Brain pericyte (primary cell): ENCODE measurements around the gene NKD2.
"Not testable (repeated sequence)": the region's sequence is repeated elsewhere in the genome, so short reads cannot be mapped to it uniquely, and the experiment has no call there.

Experiments used
- DNase-seq: peaks from one replicate; pipeline ENCODE4 v3.0.0-alpha.2; 2012; ENCODE audit warnings: low read depth, low spot score

The NKD2 gene

DNA sequence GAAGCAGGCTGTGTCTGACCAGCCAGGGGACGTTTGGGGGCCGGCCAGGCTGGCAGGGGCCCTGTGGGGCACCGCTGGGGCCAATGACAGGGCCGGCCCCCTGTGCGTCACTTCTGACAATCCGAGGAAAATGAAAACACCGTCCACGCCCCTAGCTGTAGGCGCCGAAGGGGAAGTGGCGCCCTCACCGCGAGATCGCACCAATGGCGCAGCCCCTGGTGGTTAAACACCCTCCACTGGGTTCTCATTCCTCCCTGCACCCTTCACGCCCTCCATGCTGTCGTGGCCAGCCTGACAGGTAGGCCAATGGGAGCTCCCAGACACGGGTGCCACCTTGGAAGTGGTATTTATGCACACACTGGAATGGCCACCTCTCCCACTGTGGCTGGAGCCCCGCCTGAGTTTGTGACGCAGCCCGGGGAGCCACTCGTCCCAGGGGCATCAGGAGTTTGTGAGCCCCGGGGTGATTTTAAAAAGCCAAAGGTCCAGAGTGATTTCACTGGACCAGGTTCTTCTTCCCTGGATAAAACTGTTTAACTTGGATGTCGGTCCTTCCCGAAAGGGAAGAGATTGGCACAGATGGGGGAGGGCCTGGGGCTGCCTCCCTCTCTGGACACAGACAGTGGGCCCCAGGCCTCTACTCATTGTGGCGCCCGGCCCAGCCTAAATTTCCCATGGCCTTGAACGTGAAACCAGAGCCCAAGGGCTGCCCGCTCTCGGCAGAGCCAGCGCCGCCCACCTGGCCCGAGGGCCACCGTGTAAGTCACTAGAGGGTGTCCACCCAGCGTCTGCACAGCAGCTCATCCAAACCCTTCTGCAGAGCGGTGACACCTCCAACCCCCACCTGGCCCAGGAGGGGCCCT, 49.7 kb downstream of the NKD2 start:
- no peak for DNase-seq

GRCh38 chr5:1058988-1059883, 50.6 kb downstream of the NKD2 start:
- DNase-seq: no peak

- no peak for DNase-seq
Observed at GRCh38 chr5:1059884-1060263, 51.3 kb downstream of the NKD2 start.

DNA sequence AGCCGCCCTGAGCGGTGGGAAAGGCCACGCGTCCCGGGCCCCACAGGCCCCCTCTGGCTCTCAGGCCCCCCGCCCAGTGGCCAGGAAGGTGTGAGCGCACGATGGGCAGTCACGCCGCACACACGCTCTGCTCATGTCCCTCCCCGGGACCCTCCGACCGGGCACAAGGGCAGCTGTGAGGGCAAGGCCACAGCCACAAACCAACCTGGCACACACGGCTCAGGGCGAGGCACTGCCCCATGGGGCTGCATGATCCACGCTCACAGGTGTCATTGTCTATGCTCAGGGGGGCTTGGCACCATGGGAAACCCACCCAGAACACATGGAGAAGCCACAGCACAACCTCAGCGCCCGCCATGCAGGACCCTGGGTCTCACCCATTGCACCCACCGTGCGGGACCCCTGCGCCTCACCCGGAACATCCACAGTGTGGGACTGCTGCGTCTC, 52.0 kb downstream of the NKD2 start:
- no peak for DNase-seq

- not testable (repeated sequence) for DNase-seq
Observed at GRCh38 chr5:1061292-1061691, 52.7 kb downstream of the NKD2 start.

DNA sequence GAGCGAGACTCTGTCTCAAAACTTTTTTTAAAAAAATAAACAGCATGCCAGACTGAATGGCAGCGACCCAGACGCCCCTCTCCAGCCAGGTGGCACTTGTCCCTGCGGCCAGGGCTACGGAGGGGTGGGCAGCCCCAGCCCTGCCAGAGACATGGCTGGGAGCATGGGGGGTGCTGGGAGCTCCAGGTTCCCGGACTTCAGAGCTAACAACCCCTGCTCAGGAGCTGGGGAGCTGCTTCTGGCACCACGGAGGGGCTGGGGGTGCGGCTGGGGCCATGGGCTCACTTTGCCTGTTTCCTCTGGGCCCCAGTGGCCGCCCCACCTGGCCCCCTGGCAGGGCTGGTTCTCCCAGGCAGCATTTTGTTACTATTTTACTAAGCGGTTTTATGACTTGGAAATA, 53.3 kb downstream of the NKD2 start:
- no peak for DNase-seq

DNA sequence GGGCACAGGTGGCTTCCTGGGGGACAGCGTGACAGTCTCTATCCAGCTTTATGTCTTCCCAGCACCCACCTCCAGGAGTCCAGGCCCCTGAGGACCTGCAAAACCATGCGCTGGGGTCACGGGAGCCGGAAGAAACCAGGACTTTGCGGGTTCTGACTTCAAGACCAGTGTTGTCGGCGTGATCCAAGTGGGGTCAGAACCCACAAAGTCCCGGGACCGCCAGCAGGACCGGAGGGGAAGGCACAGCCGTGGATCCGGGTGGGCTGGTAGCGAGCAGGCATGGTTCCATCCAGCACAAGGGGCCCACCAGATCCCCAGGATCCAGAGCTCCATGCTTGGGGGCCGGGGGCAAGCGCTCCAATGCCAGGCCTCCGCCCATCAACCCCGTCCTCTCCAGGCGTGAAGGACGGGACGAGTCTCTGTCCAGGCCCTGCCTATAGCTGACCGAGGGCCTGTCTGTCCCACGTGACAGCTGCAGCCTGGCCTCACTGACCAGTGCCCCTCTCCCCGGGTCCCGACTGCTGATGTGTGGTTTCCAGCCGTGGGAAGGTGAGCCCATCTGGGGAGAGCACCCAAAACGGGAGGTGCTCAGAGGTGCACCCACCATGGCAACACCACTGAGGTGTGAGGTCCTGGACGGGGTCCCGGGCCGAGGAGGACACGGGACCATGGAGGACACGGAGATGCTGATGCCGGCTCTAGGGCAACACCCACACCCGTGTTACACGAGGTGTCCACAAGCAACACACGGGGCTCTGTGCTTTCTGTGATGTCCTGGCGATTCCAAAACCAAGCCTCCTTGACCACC, 54.4 kb downstream of the NKD2 start:
- no peak for DNase-seq

- DNase-seq: no peak
Observed at GRCh38 chr5:1063661-1064382, 55.2 kb downstream of the NKD2 start.

- DNase-seq: no peak
Observed at GRCh38 chr5:1064383-1065142, 56.0 kb downstream of the NKD2 start.

GRCh38 chr5:1065143-1065750, 56.6 kb downstream of the NKD2 start:
- no peak for DNase-seq

DNA sequence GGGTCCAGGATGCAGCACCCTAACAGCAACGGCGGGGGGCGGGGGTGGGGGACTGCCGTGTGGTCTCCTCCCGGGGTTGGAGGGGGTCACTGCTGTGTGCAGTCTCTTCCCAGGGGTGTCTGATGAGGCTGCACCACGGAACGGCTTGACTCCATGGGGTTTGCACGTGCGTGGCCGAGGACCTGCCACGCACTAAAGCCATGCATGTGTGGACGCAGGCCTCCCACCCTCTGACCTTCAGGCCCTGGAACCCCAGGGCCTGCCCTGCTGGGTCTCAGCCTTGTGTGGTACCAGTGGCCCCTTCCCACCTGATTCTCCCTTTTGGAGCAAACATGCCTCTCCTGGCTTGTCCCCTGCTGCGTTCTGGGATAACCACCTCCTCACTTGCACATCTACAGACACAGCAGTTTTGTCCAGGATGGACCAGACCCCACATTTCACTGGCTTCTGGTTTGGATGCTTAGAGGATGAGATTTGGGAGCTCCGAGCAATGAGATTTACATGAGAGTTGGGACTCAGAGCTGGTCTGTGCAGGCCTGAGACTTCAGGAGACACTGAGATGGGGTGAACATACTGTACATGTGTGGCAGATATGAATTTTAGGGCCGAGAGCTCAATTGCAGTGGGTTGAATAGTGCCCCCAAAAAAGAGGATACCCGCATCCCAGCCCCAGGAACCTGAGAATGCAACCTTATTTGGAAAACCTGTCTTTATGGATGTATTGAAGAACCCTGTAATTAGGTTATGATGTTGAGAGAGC, 57.5 kb downstream of the NKD2 start:
- no peak for DNase-seq

- no peak for DNase-seq
Observed at GRCh38 chr5:1066676-1067075, 58.1 kb downstream of the NKD2 start.

- DNase-seq: no peak
Observed at GRCh38 chr5:1067141-1068121, 58.8 kb downstream of the NKD2 start.

DNA sequence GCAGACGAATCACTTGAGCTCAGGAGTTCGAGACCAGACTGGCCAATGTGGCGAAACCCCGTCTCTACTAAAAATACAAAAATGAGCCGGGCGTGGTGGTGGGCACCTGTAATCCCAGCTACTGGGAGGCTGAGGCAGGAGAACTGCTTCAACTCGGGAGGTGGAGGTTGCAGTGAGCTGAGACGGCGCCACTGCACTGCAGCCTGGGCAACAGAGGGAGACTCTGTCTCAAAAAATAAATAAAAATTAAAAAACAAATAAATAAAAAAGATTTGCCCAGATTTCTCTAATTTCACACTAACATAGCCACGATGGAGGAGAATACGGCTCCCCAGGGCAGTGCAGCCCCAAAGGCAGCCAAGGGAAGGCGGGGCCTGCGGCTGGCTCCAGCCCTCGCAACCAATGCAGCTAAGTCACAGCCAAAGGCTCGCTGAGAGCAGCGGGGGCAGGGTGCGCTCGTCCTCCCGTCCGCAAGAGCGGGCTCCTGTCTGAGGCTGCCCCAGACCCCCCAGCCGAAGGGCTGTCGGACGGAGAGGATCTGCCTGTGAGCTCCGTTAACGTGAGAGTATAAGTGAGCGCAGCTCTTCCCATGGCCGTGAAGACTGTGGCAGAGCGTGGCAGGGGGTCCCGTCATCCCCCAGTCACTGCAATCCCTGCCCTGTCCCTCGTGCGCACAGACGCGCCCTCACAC, 59.7 kb downstream of the NKD2 start:
- DNase-seq: no peak

DNA sequence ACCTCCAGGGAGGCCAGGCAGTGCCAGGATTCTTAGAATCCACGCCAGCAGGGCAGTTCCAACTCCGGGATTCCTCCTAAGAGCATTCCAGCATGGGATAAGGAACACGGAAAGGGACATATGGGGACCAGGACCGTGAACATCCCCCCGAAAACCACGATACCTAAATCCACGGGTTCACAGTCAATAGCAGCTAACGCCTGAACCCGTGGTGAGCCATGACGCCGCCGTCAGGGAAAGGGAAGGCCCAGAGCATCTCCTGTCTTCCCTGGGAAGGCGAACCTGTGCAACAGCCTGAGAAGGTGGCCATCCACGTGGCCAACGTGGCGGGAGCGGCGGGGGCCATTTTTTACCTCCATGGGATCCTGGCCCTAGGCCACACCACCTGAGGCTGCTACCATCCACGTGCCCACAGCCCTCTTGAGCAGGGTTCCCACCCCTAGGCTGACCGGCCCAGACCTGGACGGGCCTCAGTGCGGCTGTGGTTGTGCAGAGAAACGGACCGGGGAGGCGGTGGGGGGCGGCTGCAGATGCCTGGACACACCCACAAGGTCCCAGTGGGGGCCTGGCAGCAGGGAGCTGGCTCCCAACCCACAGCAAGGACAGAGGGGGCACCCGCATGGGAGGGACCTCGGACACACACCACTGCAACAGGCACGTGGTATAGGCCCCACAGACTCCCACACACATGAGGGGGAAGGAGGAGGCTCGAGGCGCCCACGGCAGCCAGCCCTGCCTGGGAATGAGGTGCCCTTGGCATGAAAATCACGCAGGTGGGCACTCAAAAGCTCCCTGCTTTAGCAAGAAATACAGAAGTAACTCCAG, 60.5 kb downstream of the NKD2 start:
- no peak for DNase-seq

GRCh38 chr5:1069720-1070088, 61.1 kb downstream of the NKD2 start:
- no peak for DNase-seq
